GM19043 (cell line): ENCODE measurements around the gene FMNL2.

Experiments
- ATAC-seq: cut with Tn5 transposase; IDR thresholded peaks from one replicate; pipeline ENCODE4 v1.9.1; 2021; ENCODE audit warnings: low read depth; ENCODE audit not compliant: unreplicated experiment

The FMNL2 gene

DNA sequence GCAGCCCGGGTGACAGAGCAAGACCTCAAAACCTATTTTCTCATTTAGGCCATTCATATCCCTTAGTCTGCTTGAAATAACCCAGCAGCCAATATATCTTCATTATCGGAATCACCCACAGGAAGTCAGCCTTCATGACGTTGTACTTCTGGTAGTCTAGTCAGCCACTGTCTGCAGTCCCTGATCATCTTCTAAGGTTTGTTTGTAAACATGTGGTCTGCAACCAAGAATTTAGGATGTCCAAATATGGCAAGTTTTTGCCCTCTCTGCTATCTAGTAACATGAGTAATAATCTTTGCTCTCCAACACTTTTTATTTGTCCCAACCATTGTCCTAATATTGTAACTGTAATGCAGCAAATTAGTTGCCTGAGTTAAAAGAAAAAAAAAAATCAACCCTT lies 289.8 kb downstream of the FMNL2 start:
- no peak for ATAC-seq

DNA sequence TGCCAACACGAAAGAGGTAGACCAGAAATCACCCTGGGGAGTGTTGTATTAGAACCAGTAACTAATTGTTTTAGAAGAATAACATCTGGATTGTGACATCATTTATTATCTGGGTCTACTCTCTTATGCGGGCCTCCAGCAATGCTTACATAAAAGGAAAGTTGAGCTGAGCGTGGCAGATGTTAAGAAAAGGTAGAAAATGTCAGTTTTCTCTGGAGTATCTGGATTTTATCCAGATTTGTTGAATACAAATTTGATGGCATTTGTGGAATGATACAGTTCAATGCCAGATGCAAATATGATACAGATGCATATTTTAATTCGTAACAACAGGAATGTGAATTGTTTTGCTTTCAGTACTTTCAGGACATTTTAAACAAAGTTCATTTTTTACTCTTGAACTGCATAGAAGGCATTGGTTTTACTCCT lies 292.0 kb downstream of the FMNL2 start:
- no peak for ATAC-seq

DNA sequence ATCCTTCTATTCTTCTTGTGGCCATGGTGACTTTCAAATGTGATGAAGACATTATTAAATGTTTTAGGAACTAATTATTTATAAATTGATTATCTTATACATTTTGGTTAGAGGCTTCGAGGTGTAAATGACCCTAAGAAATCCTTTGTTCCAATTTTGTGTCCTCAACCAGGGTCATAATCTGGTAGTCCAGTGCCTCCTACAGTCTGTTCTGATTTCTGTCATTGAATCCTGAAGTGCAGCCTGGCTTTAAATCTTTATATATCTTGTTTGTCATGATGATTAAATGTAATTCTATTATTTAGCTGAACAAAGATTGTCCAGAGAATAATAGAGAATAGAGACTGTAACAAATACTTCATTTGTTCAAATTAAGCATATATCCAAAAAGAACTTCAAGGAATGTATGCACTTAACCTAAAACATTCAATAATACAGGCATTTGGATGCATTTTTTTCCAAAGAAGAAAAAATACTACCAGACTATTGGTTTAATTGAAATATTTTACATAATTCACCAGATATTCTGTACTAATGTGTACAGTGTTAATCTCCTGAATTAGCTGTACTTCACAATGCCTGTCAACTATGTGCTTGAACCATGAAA lies 292.5 kb downstream of the FMNL2 start:
- no peak for ATAC-seq

DNA sequence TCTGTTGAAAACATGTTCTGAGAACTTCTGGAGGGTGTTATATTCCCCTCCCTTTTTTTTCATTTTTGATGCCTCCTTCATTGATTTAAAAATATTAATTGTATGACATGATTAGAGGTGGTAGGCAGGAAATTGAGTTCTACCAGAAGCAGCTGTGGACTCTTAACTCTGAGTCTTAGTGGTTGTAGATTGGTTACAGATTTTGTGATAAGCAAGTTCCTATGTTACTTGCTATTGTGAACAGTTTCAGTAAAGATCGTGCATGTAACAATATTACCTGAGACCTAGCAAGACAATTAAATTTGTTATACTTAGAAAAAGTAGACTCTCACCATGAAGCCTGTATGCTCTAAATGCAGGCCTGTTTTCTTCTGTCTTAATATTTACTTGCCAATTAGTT lies 294.2 kb downstream of the FMNL2 start:
- ATAC-seq: no peak

DNA sequence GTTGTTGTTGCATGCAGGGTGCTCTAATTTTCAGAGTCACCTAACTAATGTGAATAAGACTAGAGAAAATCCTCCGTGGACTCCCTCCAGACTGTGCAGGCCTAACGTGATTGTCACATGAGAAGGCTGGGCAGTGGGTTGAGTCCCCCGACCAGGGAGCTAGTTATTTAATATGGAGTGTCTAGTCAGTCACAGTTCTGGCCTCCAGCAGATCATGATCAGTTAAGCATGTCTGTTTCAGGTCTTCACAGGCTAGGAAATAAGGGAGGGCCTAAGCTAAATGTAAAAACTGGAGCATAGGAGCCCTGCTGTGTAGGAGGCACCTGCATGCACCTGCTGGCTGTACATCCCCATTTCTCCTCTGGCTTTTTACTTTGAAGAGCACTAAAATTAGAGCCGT lies 295.5 kb downstream of the FMNL2 start:
- no peak for ATAC-seq

DNA sequence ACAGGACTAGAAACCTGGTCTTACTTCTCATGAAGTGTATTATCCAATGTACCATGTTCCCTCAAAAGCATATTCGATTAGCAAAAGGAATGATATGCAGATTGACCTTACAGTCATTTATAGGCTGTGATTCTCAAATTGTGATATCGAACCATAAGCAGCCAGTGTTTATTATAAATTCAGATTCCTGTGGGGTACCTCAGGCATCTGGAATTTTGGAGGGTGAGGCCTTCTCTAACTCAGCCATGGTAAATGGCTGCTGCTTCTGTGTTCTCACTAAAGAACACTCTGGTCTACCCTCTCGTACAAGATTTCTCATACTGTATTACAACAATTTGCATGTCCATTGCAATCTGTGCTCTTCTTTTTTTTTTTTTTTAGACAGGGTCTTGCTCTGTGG lies 297.8 kb downstream of the FMNL2 start:
- no peak for ATAC-seq

DNA sequence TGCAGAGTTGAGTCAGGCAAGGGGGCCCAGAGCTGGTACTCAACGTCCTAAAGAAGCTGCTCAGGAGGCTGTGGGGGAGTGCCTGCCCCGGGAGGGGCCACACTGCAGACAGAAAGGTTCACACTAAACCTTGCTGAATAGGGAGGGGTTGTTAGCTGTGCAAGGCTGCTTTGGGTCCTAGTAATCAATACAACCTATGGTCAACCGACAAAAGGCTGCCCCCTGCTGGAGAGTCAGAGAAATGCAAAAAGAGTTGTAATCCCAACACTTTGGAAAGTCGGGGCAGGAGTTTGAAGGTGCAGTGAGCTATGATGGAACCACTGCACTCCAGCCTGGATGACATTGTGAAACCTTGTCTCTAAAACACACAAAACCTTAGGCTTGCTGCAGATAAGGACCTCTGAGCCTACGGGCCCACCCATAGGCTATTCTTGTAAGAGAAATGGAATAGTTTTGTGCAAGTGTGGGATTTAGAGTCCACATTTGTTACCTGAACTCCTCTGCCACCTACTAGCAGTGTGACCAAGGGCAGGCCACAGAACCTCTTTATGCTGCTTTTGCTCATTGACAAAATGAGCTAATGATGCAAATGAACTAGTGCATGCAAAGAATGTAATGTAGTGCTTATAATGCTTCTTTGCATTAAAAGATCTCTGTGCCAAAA lies 300.8 kb downstream of the FMNL2 start:
- no peak for ATAC-seq

DNA sequence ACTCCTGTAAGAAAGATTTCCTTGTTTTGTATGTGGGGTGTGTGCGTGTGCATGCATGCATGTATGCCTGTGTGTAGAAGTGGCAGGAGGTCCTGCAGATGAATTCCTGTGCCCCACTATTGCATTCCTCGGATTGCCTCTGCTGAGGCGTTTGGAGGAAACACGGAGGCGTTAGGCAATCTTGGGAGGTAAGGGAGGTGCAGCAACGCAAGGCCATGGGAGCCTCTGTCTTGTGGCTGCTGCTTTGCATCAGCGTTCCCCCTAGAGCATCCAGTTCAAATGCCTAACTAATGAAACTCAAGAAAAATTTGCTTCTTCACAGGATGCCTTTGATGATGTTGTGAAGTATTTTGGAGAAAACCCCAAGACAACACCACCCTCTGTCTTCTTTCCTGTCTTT lies 302.3 kb downstream of the FMNL2 start:
- no peak for ATAC-seq

DNA sequence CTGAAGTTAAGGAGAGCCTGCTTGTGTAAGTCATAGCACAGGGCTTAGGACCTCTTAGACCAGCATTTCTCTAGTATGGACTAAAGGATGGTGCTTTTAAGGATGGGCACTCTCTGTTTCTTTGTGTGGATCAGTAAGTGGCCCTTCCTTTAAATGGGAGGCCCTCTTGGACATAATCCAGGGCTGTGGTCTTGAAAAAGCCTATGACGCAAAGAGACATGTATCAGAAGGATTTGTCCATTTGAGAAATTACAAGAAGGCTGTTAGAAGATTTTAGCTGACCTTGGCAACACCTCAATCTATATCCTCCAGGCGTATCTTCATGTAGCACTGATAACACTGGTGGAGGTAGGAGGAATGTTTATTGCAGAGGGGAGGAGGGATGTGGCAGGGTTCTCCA lies 303.1 kb downstream of the FMNL2 start:
- no peak for ATAC-seq

DNA sequence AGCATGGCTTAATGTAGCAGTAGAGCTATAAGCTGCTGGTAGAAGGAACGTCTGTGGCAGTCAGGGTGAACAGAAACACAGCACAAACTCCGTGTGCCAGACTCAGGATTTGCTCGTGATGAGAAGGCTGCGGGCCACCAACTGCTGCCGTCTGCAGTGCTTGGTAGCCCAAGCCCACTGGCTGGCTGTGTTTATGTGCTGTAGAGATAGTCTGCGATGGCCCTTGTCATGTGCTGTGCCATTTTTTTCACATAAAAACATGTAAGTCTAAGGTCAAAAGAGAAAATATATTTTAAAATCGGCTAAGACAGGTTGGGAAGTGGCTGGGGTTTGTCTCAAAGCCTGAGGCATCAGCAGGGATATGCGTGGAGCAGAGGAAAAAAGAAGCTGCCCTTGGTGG lies 303.6 kb downstream of the FMNL2 start:
- ATAC-seq: no peak

DNA sequence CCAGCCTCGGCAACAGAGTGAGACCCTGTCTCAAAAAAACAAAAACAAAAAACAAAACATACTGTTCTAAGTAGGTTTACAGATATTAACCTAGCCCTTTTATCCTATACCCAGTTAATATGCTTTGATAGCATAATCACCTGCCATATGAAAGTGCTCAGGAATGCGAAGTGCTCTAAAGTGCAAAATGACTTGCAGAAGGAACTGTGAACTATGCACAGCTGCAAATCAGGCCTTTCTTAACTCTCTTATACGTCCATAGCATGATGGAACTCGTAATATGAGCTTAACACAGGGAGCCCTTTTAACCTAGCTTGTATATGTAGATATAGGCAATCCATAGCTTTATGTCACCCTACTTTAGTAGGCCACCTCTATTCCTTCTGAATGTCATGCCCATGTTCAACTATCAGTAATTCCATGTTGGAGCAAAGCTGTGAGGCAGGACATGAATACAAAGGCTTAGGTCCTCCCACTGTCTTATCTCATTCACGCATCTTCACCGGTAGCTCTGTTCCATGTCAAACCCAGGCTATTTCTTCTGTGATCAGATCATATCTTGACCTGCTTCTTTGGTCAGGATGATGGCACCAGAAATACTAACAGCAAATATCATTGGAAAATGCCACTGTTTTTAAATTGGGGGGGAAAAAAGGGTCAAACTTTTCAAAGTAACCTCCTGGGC lies 309.4 kb downstream of the FMNL2 start:
- no peak for ATAC-seq

DNA sequence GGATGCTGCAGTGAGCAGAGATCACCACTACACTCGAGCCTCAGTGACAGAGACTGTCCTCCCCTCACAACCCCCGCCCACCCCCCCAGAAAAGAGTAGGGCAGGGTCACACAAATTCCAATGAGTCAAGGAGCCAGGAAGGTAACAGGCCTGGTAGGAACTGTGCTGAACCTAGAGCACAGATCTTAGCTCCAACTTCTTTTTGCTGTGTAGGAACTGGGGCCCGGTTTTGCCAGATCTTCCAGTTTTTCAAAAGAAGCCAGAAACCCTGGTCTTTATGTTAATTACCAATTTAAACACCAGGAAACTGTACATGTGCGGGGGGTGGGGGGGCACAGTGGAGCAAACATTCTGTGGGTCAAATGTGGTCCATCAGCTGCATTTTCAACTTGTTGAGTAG lies 311.3 kb downstream of the FMNL2 start:
- ATAC-seq: no peak

DNA sequence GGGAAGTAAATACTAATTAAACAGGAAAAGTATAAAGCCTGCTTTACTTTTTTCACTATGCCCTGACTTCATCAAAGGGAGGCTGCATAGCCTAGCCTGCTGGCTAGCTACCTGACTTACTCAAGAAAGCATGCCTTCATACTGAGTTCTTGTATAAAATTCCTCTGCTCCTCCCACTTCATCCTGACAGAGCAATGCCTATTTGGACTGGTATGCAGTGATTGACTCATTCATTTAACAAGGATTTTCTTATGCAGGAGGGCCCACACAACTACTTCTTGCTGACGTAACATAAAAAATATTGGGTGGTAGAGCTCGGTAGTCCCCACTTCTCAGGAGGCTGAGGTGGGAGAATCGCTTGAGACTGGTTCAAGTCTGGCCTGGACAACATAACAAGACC lies 311.8 kb downstream of the FMNL2 start:
- no peak for ATAC-seq

DNA sequence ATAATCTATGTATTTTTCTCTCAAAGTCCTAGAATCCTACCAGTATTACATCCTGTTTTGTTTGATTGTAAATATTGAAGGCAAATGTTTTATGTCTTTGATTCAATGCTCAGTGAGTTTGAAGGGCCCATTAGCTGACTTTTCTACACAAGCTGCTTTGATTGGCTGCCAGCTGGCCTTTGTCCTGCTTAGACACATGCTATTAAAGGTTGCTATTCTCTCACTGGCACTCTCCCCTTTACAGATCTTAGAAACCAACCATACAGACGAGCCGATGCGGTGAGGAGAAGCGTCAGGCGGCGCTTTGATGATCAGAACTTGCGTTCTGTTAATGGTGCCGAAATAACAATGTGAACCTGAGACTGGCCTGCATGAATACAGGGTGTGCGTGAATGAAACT lies 312.6 kb downstream of the FMNL2 start:
- no peak for ATAC-seq

DNA sequence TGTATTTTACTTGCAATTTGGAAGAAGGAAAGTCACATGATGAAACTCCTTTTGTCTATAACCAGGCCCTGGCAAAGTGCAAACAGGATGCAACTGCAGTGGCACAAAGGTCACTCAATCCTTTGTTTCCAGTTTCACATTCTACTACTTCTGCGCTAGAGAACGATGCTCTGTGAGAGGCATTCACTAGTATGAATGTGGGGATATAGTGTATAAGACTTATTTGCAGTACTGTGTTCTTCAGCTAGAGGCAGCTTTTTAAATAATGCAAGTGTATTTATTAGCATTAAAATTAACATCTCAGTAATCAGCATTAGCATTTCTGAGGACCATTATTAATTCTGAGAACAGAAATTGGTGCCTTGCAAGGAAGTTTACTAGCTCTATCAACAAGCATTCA lies 313.4 kb downstream of the FMNL2 start:
- ATAC-seq: no peak

DNA sequence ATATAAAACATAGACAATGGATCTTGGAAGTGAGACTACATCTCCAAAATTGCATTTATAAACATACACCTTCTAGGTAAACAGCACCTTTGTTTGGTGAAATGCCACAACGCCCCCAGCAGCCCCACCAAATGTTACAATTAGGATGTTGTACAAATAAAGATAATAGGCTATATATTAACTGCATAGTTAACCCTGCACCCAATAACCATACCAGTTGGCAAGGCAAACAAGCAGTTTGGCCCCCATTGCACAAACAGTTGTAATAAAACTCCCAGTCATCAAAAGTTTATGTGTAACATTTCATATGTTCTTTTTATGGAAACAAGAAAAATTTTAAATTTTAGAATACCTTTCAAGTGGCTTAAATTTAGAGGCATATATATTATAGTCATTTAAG lies 315.0 kb downstream of the FMNL2 start:
- ATAC-seq: no peak

DNA sequence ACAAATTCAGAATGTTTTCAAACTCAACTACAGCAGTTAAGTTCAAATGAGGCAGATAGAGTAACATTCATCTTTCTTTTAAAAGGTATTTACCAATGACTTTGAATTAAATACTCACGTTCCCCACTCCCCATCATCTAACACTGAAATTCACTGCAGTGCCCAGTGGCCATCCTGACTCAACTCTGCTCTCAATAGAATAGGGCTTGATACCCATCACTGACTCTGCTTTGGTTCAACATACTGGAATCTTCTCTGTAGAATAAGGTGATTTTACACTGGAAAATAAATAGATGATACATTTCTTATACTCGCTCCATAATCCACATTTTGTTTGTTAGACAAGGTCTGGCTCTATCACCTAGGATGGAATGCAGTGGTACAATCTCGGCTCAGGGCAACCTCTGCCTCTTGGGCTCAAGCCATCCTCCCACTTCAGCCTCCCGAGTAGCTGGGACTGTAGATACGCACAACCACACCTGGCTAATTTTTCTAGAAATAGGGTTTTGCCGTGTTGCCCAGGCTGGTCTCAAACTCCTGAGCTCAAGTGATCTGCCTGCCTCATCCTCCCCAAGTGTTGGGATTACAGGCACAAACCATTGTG lies 315.9 kb downstream of the FMNL2 start:
- no peak for ATAC-seq

DNA sequence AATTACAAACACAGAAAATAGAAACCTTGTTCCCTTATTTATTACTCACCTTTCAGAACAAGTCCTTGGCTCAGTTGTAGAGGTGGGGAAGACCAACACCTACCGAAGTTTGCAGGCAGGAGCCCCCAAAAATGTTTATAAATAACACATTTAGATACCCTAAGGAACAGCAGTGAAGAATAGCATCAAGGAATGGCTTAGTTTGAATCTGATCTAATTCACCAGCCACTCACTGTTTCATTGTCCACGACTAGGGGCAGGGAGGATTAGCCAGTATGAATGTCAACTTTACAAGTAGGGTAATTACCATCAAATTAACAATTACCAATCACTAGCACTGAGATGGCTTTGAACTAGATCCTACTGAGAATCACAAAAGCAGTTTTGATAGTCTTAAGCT lies 316.9 kb downstream of the FMNL2 start:
- ATAC-seq: no peak

DNA sequence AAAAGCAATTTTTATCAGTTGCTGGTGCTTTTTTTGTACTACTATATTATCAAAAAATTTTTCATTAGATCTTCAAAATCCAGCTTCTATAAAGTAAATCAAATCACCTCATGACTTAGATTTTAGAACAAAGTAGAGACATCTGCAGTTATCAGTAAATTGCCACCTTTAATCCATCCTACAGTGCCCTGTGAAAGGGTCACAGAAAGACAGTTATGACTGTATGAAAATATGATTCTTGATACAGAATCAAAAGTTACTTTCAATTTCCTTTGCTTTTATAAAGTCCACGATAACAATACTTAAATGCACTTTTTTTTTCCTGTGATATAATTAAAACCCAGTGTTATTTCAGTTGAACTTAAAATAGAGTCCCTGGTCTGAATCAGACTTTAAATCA lies 320.9 kb downstream of the FMNL2 start:
- peak; percentile 37 for ATAC-seq

DNA sequence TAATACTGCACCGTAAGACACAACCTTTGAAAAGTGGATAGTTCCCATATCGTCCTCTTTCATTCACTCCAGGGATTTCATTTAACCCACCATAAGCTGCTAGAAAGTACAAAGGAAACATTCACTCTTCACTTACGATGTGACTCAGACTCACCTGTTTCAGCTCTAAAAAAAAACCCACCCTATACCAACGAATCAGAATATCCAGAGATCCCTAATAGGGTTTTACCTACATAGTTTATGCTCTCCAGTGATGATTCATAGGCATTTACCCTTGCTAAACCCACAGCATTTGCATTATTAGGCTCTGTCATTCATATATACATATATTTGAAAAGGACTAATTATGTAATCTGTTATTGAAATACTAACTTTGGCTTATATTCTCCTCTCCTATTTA lies 322.1 kb downstream of the FMNL2 start:
- peak; percentile 60 for ATAC-seq

DNA sequence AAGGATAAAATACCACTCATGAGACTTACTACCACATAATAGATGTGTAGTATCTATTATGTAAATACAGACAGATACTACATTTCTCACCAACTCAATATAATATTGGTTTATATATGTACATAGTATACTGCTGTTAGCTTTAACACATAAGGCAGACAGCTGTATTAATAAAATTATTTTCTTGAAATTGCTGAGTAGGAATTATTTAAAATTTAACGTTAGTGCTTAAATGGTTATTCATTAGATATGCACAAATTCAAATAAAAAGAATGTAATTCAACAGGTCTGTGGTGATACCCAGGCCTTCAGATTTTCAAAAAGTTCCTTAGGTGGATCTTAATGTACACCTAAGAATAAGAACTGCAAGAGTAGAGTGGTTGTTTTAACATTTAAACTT lies 323.2 kb downstream of the FMNL2 start:
- no peak for ATAC-seq

DNA sequence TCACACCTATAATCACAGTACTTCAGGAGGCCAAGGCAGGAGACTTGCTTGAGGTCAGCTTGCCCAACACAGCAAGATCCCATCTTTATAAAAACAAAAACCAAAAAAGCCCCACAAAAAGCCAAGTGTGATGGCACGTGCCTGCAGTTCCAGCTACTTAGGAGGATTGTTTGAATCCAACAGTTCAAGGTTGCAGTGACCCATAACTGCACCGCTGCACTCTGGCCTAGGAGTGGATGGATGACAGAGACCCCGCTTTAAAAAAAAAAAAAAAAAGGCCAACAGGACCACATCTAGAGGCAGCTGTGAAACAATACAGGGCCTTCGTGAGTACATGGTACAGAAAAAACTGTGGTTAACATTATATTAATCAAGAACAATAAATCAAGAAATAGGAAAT lies 326.1 kb downstream of the FMNL2 start:
- no peak for ATAC-seq
